Endothelial cell of umbilical vein (primary cell): ENCODE data around the gene TRIM13.

ENCODE experiments used
- CTCF ChIP-seq, 2 donors: IDR thresholded peaks; 1 replicate in 1 of 2; 2 replicates in 1 of 2; pipeline ENCODE4 v1.5.1; 2011; ENCODE audit warnings: low read length in 2 of 2, mild to moderate bottlenecking in 2 of 2, moderate library complexity in 2 of 2, control low read depth in 1 of 2, inconsistent platforms in 1 of 2, low read depth in 1 of 2; ENCODE audit not compliant: insufficient read depth in 1 of 2; ENCODE audit errors: extremely low read depth in 1 of 2
- EZH2 ChIP-seq: IDR thresholded peaks from 2 replicates; pipeline ENCODE4 v1.6.1; 2012; ENCODE audit warnings: borderline replicate concordance, low read depth, mild to moderate bottlenecking, moderate library complexity, low read length, inconsistent platforms; ENCODE audit not compliant: severe bottlenecking
- POLR2AphosphoS5 ChIP-seq: IDR thresholded peaks from 2 replicates; pipeline ENCODE4 v1.6.1; 2012; ENCODE audit warnings: low read depth, mild to moderate bottlenecking, control low read depth, low read length, moderate library complexity; ENCODE audit not compliant: insufficient read depth

- TF ChIP-seq CTCF (IDR thresholded peaks at IDR 0.05; ENCODE audit: extremely low read depth in 1 of 2, insufficient read depth in 1 of 2, low read depth in 1 of 2, low read length in 2 of 2): no peak
- TF ChIP-seq EZH2: no peak
- no peak for TF ChIP-seq POLR2AphosphoS5
These were observed 33.5 kb downstream of the TRIM13 start for GRCh38 chr13:50030315-50030714.
